GM12878 (cell line): Measurements from ENCODE around the gene CCDC57. TPM values are rescaled to one million over a fixed set of nuclear protein-coding genes. Genes with fewer than 3 reads are reported as not detected.

Source experiments
- ATAC-seq: fragments of 200-7000 bp; cut with Tn5 transposase; 3 replicates; pipeline ENCODE4 v1.9.1; 2020; ENCODE audit warnings: mild to moderate bottlenecking, moderate library complexity
- BruUV-seq: library from RNA; stranded (reverse); fragments of 400-500 nt; replicated peaks from 2 replicates; lab custom pipeline; 2021; lab: Mats Ljungman, UMichigan
- CTCF ChIA-PET: fragments of 300-600 bp; sonication (Branson Sonifier 250); formaldehyde crosslinking; extraction: SDS; loops from one replicate; lab custom pipeline; 2021; ENCODE audit warnings: inconsistent platforms; lab: Yijun Ruan, JAX
- POLR2A ChIA-PET: fragments of 350-600 bp; formaldehyde crosslinking; extraction: SDS; loops from one replicate; lab custom pipeline; 2021; ENCODE audit warnings: inconsistent platforms; lab: Charles Lee
- RAD21 ChIA-PET: fragments of 300-600 bp; sonication (Branson Sonifier 250); formaldehyde crosslinking; loops from one replicate; lab custom pipeline; 2023; ENCODE audit warnings: antibody characterized with exemption; ENCODE audit not compliant: unreplicated experiment; lab: Charles Lee
- SMC1A ChIA-PET: fragments of 300-600 bp; sonication (Branson Sonifier 250); formaldehyde crosslinking; loops from one replicate; lab custom pipeline; 2023; ENCODE audit not compliant: unreplicated experiment, uncharacterized antibody; lab: Charles Lee
- DNase-seq: peaks from one replicate; pipeline ENCODE4 v3.0.0-alpha.2; 2011; ENCODE audit warnings: low read depth, low spot score
- FAIRE-seq: peaks from 3 replicates; lab custom pipeline; 2011; peaks lifted over from hg19 to GRCh38; lab: Jason Lieb, UNC
- H2AFZ ChIP-seq: 2 replicates; pipeline ENCODE4 v1.6.0; 2011; ENCODE audit warnings: low read depth, low read length, control low read depth; ENCODE audit not compliant: control insufficient read depth
- H3K27ac ChIP-seq: 2 replicates; pipeline ENCODE4 v1.5.1; 2011; ENCODE audit warnings: control low read depth; ENCODE audit not compliant: control insufficient read depth, insufficient read depth
- H3K27me3 ChIP-seq, 2 experiments: replicated peaks in 1 of 2; 2 replicates each; pipeline versions ENCODE4 v1.6.0 to v1.6.1; 2011; ENCODE audit warnings: low read length in 1 of 2; ENCODE audit not compliant: control insufficient read depth in 2 of 2, insufficient read depth in 2 of 2
- H3K36me3 ChIP-seq, 2 experiments: 2 replicates each; pipeline ENCODE4 v1.5.1; 2011; ENCODE audit warnings: low read length in 1 of 2; ENCODE audit not compliant: control insufficient read depth in 2 of 2, insufficient read depth in 2 of 2
- H3K4me1 ChIP-seq: 2 replicates; pipeline ENCODE4 v1.6.1; 2011; ENCODE audit warnings: mild to moderate bottlenecking, low read length, moderate library complexity, mixed read lengths; ENCODE audit not compliant: control insufficient read depth, insufficient read depth
- H3K4me2 ChIP-seq: 2 replicates; pipeline ENCODE4 v1.6.0; 2011; ENCODE audit warnings: control low read depth; ENCODE audit not compliant: control insufficient read depth, insufficient read depth
- H3K4me3 ChIP-seq: fragments of 200-600 bp; sonication (generic); 2 replicates; pipeline ENCODE4 v1.5.1; 2016
- H3K79me2 ChIP-seq: 2 replicates; pipeline ENCODE4 v1.6.0; 2011; ENCODE audit warnings: low read length; ENCODE audit not compliant: control insufficient read depth, insufficient read depth
- H3K9ac ChIP-seq: 2 replicates; pipeline ENCODE4 v1.8.0; 2011; ENCODE audit warnings: low read length, control low read depth, mixed read lengths; ENCODE audit not compliant: control insufficient read depth, insufficient read depth
- H3K9me3 ChIP-seq: replicated peaks from 3 replicates; pipeline ENCODE4 v1.5.1; 2011; ENCODE audit warnings: mild to moderate bottlenecking, low read length; ENCODE audit not compliant: control insufficient read depth, insufficient read depth
- H4K20me1 ChIP-seq: 2 replicates; pipeline ENCODE4 v1.6.0; 2011; ENCODE audit not compliant: control insufficient read depth, insufficient read depth
- NFIC ChIP-seq: IDR thresholded peaks from 2 replicates; pipeline ENCODE4 v1.6.1; 2012; ENCODE audit warnings: low read depth, mild to moderate bottlenecking, inconsistent platforms, low read length, moderate library complexity
- NKRF ChIP-seq: fragments of 450-650 bp; conservative IDR thresholded peaks from 2 replicates; pipeline ENCODE4 v1.6.1; 2017; ENCODE audit warnings: mild to moderate bottlenecking, moderate library complexity
- USF1 ChIP-seq: IDR thresholded peaks from 2 replicates; pipeline ENCODE4 v1.6.1; 2011; ENCODE audit warnings: borderline replicate concordance, low read depth, mild to moderate bottlenecking, moderate library complexity, mixed read lengths, low read length; ENCODE audit not compliant: insufficient read depth; ENCODE audit errors: extremely low read length
- ZBTB40 ChIP-seq: fragments of 450-650 bp; IDR thresholded peaks from 2 replicates; pipeline ENCODE4 v1.6.1; 2016; ENCODE audit warnings: mild to moderate bottlenecking, moderate library complexity, borderline replicate concordance
- WGBS: methylation state at CpG from one replicate; pipeline ENCODE4 v1.1.6; 2016; ENCODE audit warnings: low lambda C conversion rate; ENCODE audit not compliant: insufficient replicate concordance, insufficient coverage; ENCODE audit errors: missing lambda C conversion rate; 5-methylcytosine and 5-hydroxymethylcytosine counted together
- in situ Hi-C: fragments of 300-500 bp; cut with MboI; formaldehyde crosslinking; loops from 9 replicates; pipeline ENCODE4 v1.14.3; 2018; ENCODE audit warnings: mixed read lengths
- intact Hi-C: fragments of 100-400 bp; cut with micrococcal nuclease; formaldehyde crosslinking; loops from one replicate; pipeline ENCODE4 v1.14.2; 2022; ENCODE audit not compliant: unreplicated experiment
- polyA plus RNA-seq, 11 experiments: library from polyadenylated mRNA; depleted of rRNA in 4 of 11; unstranded in 6 of 11; stranded (reverse) in 5 of 11; fragments of >200 nt; fragmentation: Nextera tagmentation in 4 of 11; fragmentation: Illumina TruSeq in 1 of 11; extraction: Ambion mirVana in 4 of 11; extraction: Trizol in 1 of 11; gene quantifications; 1 replicate in 1 of 11; 2 replicates in 10 of 11; pipeline versions ENCODE4 v1.2.1 to v1.2.3, GENCODE V29; 2011 to 2016; ENCODE audit warnings: inconsistent platforms in 2 of 11, missing spikeins in 2 of 11, low read depth in 1 of 11
- total RNA-seq, 4 experiments: library from RNA; depleted of rRNA in 3 of 4; stranded (reverse); fragments of >200 nt in 3 of 4; fragmentation: Illumina TruSeq in 1 of 4; extraction: Trizol in 1 of 4; gene quantifications; 2 replicates each; pipeline versions ENCODE4 v1.2.1 to v1.2.3, GENCODE V29; 2013 to 2021

Gene CCDC57
- total and polyA plus RNA-seq, 10 of the 15 experiments (the other 5 are each of a cell fraction or from before 2014, with no cell fraction given), result 5.4 to 123 (median 45.8) TPM

DNA sequence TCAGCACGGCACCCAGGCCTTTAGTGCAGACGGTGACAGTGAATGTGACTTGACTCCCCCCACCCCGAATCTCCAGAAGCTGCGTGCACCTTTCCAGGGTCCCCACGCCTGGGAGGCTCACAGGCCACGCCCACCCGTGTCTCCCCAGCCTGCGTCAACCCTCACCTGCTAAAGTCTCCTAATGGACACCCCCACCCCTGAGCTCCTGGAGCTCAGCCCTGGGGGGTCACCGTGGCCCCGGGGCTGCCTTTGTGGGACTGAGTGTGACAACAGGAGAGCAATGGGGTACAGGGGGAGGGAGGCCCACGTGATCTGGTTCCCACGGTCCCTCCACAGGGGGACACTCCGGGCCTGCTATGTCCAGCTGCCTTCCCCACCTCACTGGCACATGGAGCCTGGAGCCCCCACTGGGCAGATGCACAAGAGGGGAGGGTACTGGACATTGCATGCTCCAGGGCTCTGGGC is 107.2 kb downstream of the CCDC57 start:
- peak overlapping the region; percentile 87 for H3K27ac ChIP-seq
- ChIA-PET POLR2A (interaction anchor here (0.5 to 1.8 kb wide), 8 partner anchors 7 to 193 kb away, joined by 3 to 7 read pairs (median 4); partner anchors contain the start of genes ASPSCR1, DCXR and FASN), SMC1A (interaction anchor here (1.1 to 1.4 kb wide), 3 partner anchors 32 to 75 kb away, joined by 3 to 6 read pairs (median 4); no protein-coding TSS in a partner anchor), CTCF (interaction anchor here (1.0 to 2.0 kb wide), 6 partner anchors 49 to 101 kb away, joined by 3 to 11 read pairs (median 6); partner anchors contain the start of genes CENPX, LRRC45 and RAC3), RAD21 (interaction anchor here (1.0 to 1.5 kb wide), 5 partner anchors 7 to 193 kb away, joined by 3 to 5 read pairs (median 3); partner anchors contain the start of genes CENPX, DCXR, FASN and LRRC45)
- peak overlapping the region; percentile 77 for H3K4me3 ChIP-seq
- ATAC-seq (peak; percentile 2; the same call in 2 of the 3 replicates), DNase-seq (no peak), FAIRE-seq (no peak)
- TF ChIP-seq NFIC (no peak), USF1 (peak; percentile 52), ZBTB40 (no peak), NKRF (no peak)
- intact Hi-C loops (loop anchor here (5.0 kb wide), 1 partner anchor 47 kb away; no protein-coding TSS in a partner anchor), in situ Hi-C loops (no loop called here)
- no TSS peak for BruUV-seq
- H3K4me1 ChIP-seq, result peaks cover 21% of the 10 kb centered on the region
- H2AFZ ChIP-seq, result no peak overlapping the region
- H3K36me3 ChIP-seq, result no peaks in the 10 kb centered on the region; a peak in 1 of 4 replicates
- no peaks in the 10 kb centered on the region for H3K9me3 ChIP-seq
- H3K27me3 ChIP-seq, result no peaks in the 10 kb centered on the region
- H3K9ac ChIP-seq, result peak overlapping the region; percentile 84
- H3K79me2 ChIP-seq, result peaks cover 14% of the 10 kb centered on the region
- WGBS, result 50% methylated on average over 13 of the region's 13 CpGs
- H3K4me2 ChIP-seq, result peak overlapping the region; percentile 88
- H4K20me1 ChIP-seq, result no peaks in the 10 kb centered on the region
